Astrocyte of the cerebellum (primary cell): Measurements from ENCODE around the gene GPC5.
"Not testable (repeated sequence)": the region's sequence is repeated elsewhere in the genome, so short reads cannot be mapped to it uniquely, and the experiment has no call there.

Experiments
- DNase-seq: peaks from one replicate; pipeline ENCODE4 v3.0.0-alpha.2; 2011; ENCODE audit warnings: low read depth
- H3K4me3 ChIP-seq: 2 replicates; pipeline ENCODE4 v1.5.1; 2011; ENCODE audit warnings: mild to moderate bottlenecking, low read depth, low read length, moderate library complexity
- in situ Hi-C: cut with HindIII; loops from 2 replicates; pipeline ENCODE4 v1.10.0; 2017; ENCODE audit warnings: low sequenced_read_pairs
- TF ChIP-seq, protein P1 (sequence below): IDR thresholded peaks from 2 replicates; pipeline ENCODE4 v1.5.1; 2012; ENCODE audit warnings: low read length, low read depth, moderate library complexity, mild to moderate bottlenecking; ENCODE audit errors: missing control alignments

Gene GPC5

DNA sequence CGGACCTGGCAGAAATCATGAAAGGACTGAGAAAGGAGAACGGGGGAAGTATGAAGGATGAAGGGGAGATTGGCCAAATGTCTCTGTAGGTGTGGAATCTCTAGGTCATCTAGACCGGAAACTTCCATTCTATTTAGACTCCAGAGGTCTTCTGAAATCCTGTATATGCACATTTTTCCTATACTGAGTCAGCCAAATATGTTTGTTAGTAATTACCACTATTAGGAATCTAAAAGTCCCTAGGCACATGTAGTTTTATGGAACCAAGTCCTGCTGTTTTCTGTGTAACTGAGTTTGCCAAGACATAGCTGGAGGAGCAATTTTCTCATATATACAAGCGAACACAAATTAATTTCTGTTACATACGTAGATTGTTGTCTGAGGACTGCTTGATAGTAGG lies 498.1 kb downstream of the GPC5 start:
- in situ Hi-C loops, result no loop called here
- TF ChIP-seq, protein P1, sequence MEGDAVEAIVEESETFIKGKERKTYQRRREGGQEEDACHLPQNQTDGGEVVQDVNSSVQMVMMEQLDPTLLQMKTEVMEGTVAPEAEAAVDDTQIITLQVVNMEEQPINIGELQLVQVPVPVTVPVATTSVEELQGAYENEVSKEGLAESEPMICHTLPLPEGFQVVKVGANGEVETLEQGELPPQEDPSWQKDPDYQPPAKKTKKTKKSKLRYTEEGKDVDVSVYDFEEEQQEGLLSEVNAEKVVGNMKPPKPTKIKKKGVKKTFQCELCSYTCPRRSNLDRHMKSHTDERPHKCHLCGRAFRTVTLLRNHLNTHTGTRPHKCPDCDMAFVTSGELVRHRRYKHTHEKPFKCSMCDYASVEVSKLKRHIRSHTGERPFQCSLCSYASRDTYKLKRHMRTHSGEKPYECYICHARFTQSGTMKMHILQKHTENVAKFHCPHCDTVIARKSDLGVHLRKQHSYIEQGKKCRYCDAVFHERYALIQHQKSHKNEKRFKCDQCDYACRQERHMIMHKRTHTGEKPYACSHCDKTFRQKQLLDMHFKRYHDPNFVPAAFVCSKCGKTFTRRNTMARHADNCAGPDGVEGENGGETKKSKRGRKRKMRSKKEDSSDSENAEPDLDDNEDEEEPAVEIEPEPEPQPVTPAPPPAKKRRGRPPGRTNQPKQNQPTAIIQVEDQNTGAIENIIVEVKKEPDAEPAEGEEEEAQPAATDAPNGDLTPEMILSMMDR, result no peak
- no peak for DNase-seq
- H3K4me3 ChIP-seq, result no peak overlapping the region

DNA sequence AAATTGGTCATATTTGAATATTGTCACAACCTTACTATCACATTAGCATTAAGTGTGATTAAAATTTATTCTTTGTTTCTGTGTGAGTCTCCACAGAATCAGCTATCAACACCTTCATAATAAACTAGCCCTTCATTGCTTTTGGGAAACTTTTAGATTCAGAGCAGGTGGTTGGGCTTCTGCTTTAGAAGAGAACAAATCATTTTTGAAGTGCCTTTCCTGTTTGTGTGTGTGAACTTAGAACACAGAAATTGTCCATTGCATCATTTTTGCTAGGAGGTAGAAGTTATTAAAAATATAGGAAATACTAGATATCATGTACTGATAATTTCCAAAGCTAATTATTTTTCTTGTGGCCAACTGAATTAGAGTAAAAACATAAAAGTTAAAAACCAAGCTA lies 500.6 kb downstream of the GPC5 start:
- H3K4me3 ChIP-seq, in situ Hi-C loops, DNase-seq: not testable (repeated sequence)

GRCh38 chr13:91902291-91902690 lies 503.9 kb downstream of the GPC5 start:
- in situ Hi-C loops, result no loop called here
- H3K4me3 ChIP-seq, result no peak overlapping the region
- no peak for DNase-seq
- TF ChIP-seq, protein P1, result no peak

DNA sequence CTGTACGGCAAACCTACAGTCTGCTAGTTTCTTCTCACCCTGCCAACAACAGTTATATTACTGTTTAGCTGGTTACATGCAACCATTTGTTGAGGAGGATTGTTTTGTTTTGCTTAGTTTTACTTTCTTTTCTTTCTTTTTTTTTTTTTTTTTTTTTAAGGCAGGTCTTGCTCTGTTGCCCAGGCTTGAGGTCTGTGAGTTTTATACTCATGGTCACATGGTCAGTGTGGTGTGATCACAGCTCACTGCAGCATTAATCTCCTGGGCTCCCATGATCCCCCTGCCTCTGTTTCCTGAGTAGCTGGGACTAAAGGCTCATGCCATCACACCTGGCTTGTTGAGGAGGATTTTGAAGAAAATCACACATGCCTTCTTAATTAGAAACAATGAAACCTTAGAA lies 505.6 kb downstream of the GPC5 start:
- TF ChIP-seq, protein P1, result no peak
- no peak for DNase-seq
- H3K4me3 ChIP-seq, result no peak overlapping the region
- in situ Hi-C loops, result no loop called here

DNA sequence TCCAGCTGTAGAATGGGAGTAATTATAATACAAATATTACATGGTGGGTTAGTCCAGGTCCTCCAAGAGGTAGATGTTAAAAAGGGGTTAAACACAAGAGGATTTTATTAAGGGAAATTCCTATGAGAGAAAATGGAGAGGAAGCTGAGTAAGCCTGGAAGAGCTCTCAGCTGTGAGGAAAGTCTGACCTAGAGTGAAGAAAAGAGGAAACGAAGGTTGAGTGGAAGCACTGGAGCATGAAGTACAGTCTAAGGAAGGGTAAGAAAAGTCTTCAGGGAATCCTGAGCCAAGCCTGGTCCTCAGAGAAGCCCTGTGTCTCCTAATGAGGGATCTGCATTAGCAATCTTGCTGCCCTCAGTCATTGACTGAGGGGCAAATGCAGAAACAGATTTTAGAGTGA lies 506.2 kb downstream of the GPC5 start:
- no peak overlapping the region for H3K4me3 ChIP-seq
- TF ChIP-seq, protein P1, result no peak
- no peak for DNase-seq
- in situ Hi-C loops, result no loop called here

- DNase-seq, result no peak
- no peak overlapping the region for H3K4me3 ChIP-seq
- TF ChIP-seq, protein P1, result no peak
- in situ Hi-C loops, result no loop called here
Measured at GRCh38 chr13:91907398-91907797, 509.0 kb downstream of the GPC5 start.

DNA sequence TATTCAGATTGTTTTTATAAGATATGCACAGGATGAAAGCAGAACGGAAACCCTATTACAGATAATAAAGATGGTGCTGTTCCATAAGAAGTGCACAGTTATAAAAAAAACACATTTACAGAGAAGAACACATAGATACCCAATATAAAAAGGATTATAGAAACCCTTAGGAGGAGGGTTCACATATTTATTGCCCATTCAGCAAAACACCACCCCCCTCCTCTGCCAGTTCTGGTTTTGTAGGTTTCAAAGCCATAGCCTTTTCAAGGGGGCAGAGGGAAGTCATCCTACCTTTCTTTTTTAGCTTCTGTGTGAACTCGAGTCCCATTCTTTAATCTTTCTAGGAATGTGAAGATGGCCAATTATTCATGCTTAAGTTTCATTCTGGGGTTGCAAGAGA lies 511.2 kb downstream of the GPC5 start:
- TF ChIP-seq, protein P1, result no peak
- in situ Hi-C loops, result no loop called here
- no peak for DNase-seq
- H3K4me3 ChIP-seq, result no peak overlapping the region
